Erythroblast (primary cell): ENCODE data around the gene AFF4.

Experiments
- DNase-seq, 2 experiments: peaks; one replicate each; lab custom pipeline; 2025; lab: John Stamatoyannopoulos, UW
- GATA1 ChIP-seq: IDR thresholded peaks from 2 replicates; pipeline ENCODE4 v1.6.1; 2011; ENCODE audit warnings: low read depth, mild to moderate bottlenecking, control low read depth, low read length, moderate library complexity
- POLR2A ChIP-seq: IDR thresholded peaks from 2 replicates; pipeline ENCODE4 v1.6.1; 2011; ENCODE audit warnings: mild to moderate bottlenecking, low read length

Gene AFF4

GRCh38 chr5:132840896-132841295 is 122.5 kb downstream of the AFF4 start:
- no peak for DNase-seq
- no peak for TF ChIP-seq GATA1
- no peak for TF ChIP-seq POLR2A

GRCh38 chr5:132840313-132840712 is 123.1 kb downstream of the AFF4 start:
- DNase-seq: no peak
- TF ChIP-seq POLR2A (no peak), GATA1 (no peak)

- TF ChIP-seq POLR2A: no peak
- no peak for TF ChIP-seq GATA1
- DNase-seq: no peak
Observed at GRCh38 chr5:132839426-132840301, 123.8 kb downstream of the AFF4 start.

- no peak for DNase-seq
- TF ChIP-seq POLR2A: no peak
- no peak for TF ChIP-seq GATA1
Observed at GRCh38 chr5:132838516-132839282, 124.7 kb downstream of the AFF4 start.

GRCh38 chr5:132837868-132838267 is 125.6 kb downstream of the AFF4 start:
- no peak for DNase-seq
- TF ChIP-seq GATA1 (no peak), POLR2A (no peak)

GRCh38 chr5:132836852-132837251 is 126.6 kb downstream of the AFF4 start:
- DNase-seq: no peak
- TF ChIP-seq GATA1: no peak

GRCh38 chr5:132834057-132834456 is 129.4 kb downstream of the AFF4 start:
- TF ChIP-seq GATA1 (no peak), POLR2A (no peak)

GRCh38 chr5:132832612-132833011 is 130.8 kb downstream of the AFF4 start:
- no peak for DNase-seq
- TF ChIP-seq POLR2A (no peak), GATA1 (no peak)

More at GRCh38 chr5:132834057-132834456, 129.4 kb downstream of the AFF4 start:
- DNase-seq: no peak

- TF ChIP-seq GATA1: no peak
- TF ChIP-seq POLR2A: no peak
- no peak for DNase-seq
Observed at GRCh38 chr5:132831095-132831860, 132.2 kb downstream of the AFF4 start.

- TF ChIP-seq GATA1 (no peak), POLR2A (no peak)
- DNase-seq: peak; percentile 50 to 57
Observed at GRCh38 chr5:132830436-132831094, 132.9 kb downstream of the AFF4 start, which contains the start of gene SHROOM1. TSS of gene SHROOM1 (minus strand) at chr5:132830647. CDS start at chr5:132826140, 4,507 bp downstream.

- TF ChIP-seq POLR2A (no peak), GATA1 (no peak)
- DNase-seq: peak; percentile 72 to 81
Observed at GRCh38 chr5:132829742-132830435, 133.5 kb downstream of the AFF4 start.

- DNase-seq: no peak
- TF ChIP-seq GATA1: no peak
- no peak for TF ChIP-seq POLR2A
Observed at GRCh38 chr5:132828846-132829494, 134.5 kb downstream of the AFF4 start.
